Loucy (cell line): Measurements from ENCODE around the gene PAPPA2.

Source experiments
- CTCF ChIP-seq: fragments of 200-600 bp; sonication (generic); conservative IDR thresholded peaks from 2 replicates; pipeline ENCODE4 v1.5.1; 2014; ENCODE audit warnings: mild to moderate bottlenecking, antibody characterized with exemption, low read length
- EZH2phosphoT487 ChIP-seq: fragments of 200-600 bp; IDR thresholded peaks from 2 replicates; pipeline ENCODE4 v1.6.1; 2018; ENCODE audit warnings: antibody characterized with exemption, mild to moderate bottlenecking, moderate library complexity, borderline replicate concordance

GRCh38 chr1:176552217-176552991 lies 89.4 kb downstream of the PAPPA2 start:
- no peak for TF ChIP-seq CTCF
- TF ChIP-seq EZH2phosphoT487 = no peak
